A549 (cell line): ENCODE measurements around the gene GRID2. TPM values are rescaled to one million over a fixed set of nuclear protein-coding genes. Genes with fewer than 3 reads are reported as not detected.

ENCODE experiments used
- ATAC-seq, 2 experiments: fragments of 200-7000 bp in 1 of 2; fragments of >200 bp in 1 of 2; cut with Nextera tagmentation in 1 of 2; cut with Tn5 transposase in 1 of 2; 3 replicates each; pipeline versions ENCODE4 v1.8.0 to v1.9.1; 2018 to 2020; ENCODE audit warnings: mild to moderate bottlenecking in 1 of 2, moderate library complexity in 1 of 2
- CTCF ChIA-PET: fragments of 300-600 bp; sonication (Branson Sonifier 250); formaldehyde crosslinking; extraction: SDS; loops from one replicate; lab custom pipeline; 2021; ENCODE audit warnings: antibody characterized with exemption, inconsistent platforms; lab: Yijun Ruan, JAX
- POLR2A ChIA-PET: fragments of 350-600 bp; formaldehyde crosslinking; extraction: SDS; loops from one replicate; lab custom pipeline; 2021; ENCODE audit warnings: antibody characterized with exemption, inconsistent platforms; lab: Yijun Ruan, JAX
- DNase-seq, 2 experiments: peaks; one replicate each; pipeline versions ENCODE4 v3.0.0 to v3.0.0-alpha.2; 2011 to 2016; ENCODE audit warnings: low read depth in 1 of 2, low spot score in 1 of 2
- FAIRE-seq: peaks from 2 replicates; lab custom pipeline; 2011; peaks lifted over from hg19 to GRCh38; lab: Jason Lieb, UNC
- H3K27ac ChIP-seq, 2 experiments: fragments of >200 bp; sonication (Bioruptor Twin); formaldehyde crosslinking; 3 replicates each; pipeline ENCODE4 v1.5.1; 2016 to 2017
- H3K4me1 ChIP-seq: fragments of >200 bp; sonication (Bioruptor Twin); formaldehyde crosslinking; 3 replicates; pipeline ENCODE4 v1.6.1; 2016
- H3K4me2 ChIP-seq: fragments of >200 bp; sonication (Bioruptor Twin); formaldehyde crosslinking; 3 replicates; pipeline ENCODE4 v1.6.1; 2016
- H3K4me3 ChIP-seq: fragments of >200 bp; sonication (Bioruptor Twin); formaldehyde crosslinking; 3 replicates; pipeline ENCODE4 v1.5.1; 2016
- H3K9me3 ChIP-seq: fragments of >200 bp; sonication (Bioruptor Twin); formaldehyde crosslinking; 3 replicates; pipeline ENCODE4 v1.6.1; 2016
- CEBPB ChIP-seq, 2 experiments: fragments of >200 bp in 1 of 2; sonication (Bioruptor Twin) in 1 of 2; formaldehyde crosslinking in 1 of 2; IDR thresholded peaks; 2 replicates each; pipeline ENCODE4 v1.6.1; 2012 to 2016
- GATA3 ChIP-seq: IDR thresholded peaks from 2 replicates; pipeline ENCODE4 v1.6.1; 2012; ENCODE audit warnings: borderline replicate concordance
- HMGXB4 ChIP-seq: fragments of 250-450 bp; sonication (Bioruptor Pico); IDR thresholded peaks from 2 replicates; pipeline ENCODE4 v1.5.0; 2021; ENCODE audit warnings: mild to moderate bottlenecking, moderate library complexity, borderline replicate concordance
- HOXB13 ChIP-seq: fragments of 250-450 bp; sonication (Bioruptor Pico); IDR thresholded peaks from 2 replicates; pipeline ENCODE4 v1.5.0; 2020; ENCODE audit warnings: low read depth, mild to moderate bottlenecking, moderate library complexity
- NPAS2 ChIP-seq: fragments of 250-450 bp; sonication (Bioruptor Pico); IDR thresholded peaks from 2 replicates; pipeline ENCODE4 v1.8.0; 2022; ENCODE audit warnings: mild to moderate bottlenecking, moderate library complexity, borderline replicate concordance
- POLR2A ChIP-seq: IDR thresholded peaks from 2 replicates; pipeline ENCODE4 v1.6.1; 2012; ENCODE audit warnings: mild to moderate bottlenecking, low read length
- REST ChIP-seq: fragments of 200-600 bp; sonication (generic); IDR thresholded peaks from 2 replicates; pipeline ENCODE4 v1.6.1; 2016; ENCODE audit warnings: antibody characterized with exemption, mild to moderate bottlenecking, moderate library complexity
- WGBS: methylation state at CpG from one replicate; pipeline ENCODE4 v1.1.6; 2017; ENCODE audit errors: missing lambda C conversion rate; 5-methylcytosine and 5-hydroxymethylcytosine counted together
- polyA plus RNA-seq, 4 experiments: library from polyadenylated mRNA; depleted of rRNA in 3 of 4; stranded (reverse); fragments of >200 nt; fragmentation: RNase III in 1 of 4; extraction: RNeasy Plus Mini Kit Qiagen cat#74134 plus additional on column Dnase treatment in 1 of 4; gene quantifications; 2 replicates in 3 of 4; 3 replicates in 1 of 4; pipeline ENCODE4 v1.2.3, GENCODE V29; 2011 to 2017

GRID2 gene
- polyA plus RNA-seq, 2 of the 4 experiments (the other 2 are of a cell fraction), result not detected

GRCh38 chr4:92992758-92993157 is 689.0 kb downstream of the GRID2 start:
- WGBS, result 59% methylated on average over 4 of the region's 4 CpGs
- no peak for TF ChIP-seq GATA3
- no peak for TF ChIP-seq HOXB13 (CRISPR knock-in tag)
- no peak for TF ChIP-seq CEBPB (IDR thresholded peaks at IDR 0.05)
- no peak for TF ChIP-seq REST
- Histone ChIP-seq H3K4me2 (no peak overlapping the region), H3K27ac (no peak overlapping the region), H3K9me3 (no peaks in the 10 kb centered on the region), H3K4me1 (no peaks in the 10 kb centered on the region), H3K4me3 (no peak overlapping the region)
- DNase-seq (no peak), FAIRE-seq (no peak), ATAC-seq (no peak)
- ChIA-PET POLR2A (no interaction called here), CTCF (no interaction called here)

GRCh38 chr4:92994727-92995126 is 691.0 kb downstream of the GRID2 start:
- no peaks in the 10 kb centered on the region for H3K4me1 ChIP-seq
- WGBS, result 23% methylated on average over 2 of the region's 2 CpGs

More at GRCh38 chr4:92994727-92995126, 691.0 kb downstream of the GRID2 start:
- no peak overlapping the region for H3K4me2 ChIP-seq
- ATAC-seq, result no peak
- no peak overlapping the region for H3K4me3 ChIP-seq
- DNase-seq, result no peak
- TF ChIP-seq HMGXB4 (CRISPR knock-in tag) (no peak), NPAS2 (CRISPR knock-in tag) (no peak), POLR2A (no peak), REST (no peak)
- H3K9me3 ChIP-seq, result no peaks in the 10 kb centered on the region
- CTCF ChIA-PET, result no interaction called here
- no peak overlapping the region for H3K27ac ChIP-seq
- FAIRE-seq, result no peak
- POLR2A ChIA-PET, result no interaction called here
